EH (cell line): ENCODE data around the gene FAM81A.
"Not testable (repeated sequence)": the region's sequence is repeated elsewhere in the genome, so short reads cannot be mapped to it uniquely, and the experiment has no call there.

ENCODE experiments used
- DNase-seq: peaks from one replicate; pipeline ENCODE4 v3.0.0-alpha.2; 2015; ENCODE audit warnings: low read depth

FAM81A gene

GRCh38 chr15:59437817-59438624, at the start of gene FAM81A:
Gene FAM81A (plus strand): TSS chr15:59438186. CDS start chr15:59458627, 20,441 bp downstream.
- peak; percentile 84 for DNase-seq

DNA sequence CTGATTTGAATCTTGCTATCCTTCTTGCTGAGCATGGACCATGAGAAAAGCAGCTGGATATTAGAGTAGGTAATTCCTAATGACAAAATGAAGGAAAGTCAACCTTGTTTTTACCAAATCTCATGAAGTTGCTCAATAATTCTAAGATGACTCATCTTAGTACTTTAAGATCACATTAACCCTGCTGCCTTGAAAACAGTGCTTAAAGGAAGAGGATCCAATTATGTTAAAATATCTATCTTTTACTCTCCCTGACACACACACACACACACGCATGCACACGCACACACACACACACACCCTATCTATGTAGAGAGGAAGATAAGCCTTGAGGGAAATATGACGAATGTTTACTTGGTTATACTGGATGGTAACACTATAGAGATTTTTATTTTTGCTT, 49.3 kb upstream of the FAM81A start:
- DNase-seq, result peak; percentile 52

- no peak for DNase-seq
Observed at GRCh38 chr15:59392299-59392698, 45.7 kb upstream of the FAM81A start.

GRCh38 chr15:59394166-59394661, 43.8 kb upstream of the FAM81A start:
- DNase-seq, result no peak

- no peak for DNase-seq
Observed at GRCh38 chr15:59396211-59396610, 41.8 kb upstream of the FAM81A start.

- DNase-seq, result no peak
Observed at GRCh38 chr15:59396679-59397078, 41.3 kb upstream of the FAM81A start.

DNA sequence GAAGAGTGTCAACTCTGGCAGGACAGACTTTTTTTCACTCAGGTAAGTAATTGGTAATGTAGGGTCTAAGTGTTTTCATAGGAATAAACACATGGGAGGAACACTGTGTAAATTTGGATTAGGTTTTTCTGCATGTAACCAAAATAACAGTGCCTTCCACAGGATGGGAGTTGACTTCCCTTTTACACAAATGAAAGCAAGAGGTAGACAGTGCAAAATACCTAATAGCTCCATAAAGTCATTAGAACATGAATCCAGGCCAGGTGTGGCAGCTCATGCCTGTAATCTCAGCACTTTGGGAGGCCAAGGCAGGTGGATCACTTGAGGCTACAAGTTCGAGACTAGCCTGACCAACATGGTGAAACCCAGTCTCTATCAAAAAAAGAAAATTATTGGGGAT, 39.8 kb upstream of the FAM81A start:
- DNase-seq, result no peak

GRCh38 chr15:59399465-59400102, 38.4 kb upstream of the FAM81A start:
- DNase-seq, result no peak

DNA sequence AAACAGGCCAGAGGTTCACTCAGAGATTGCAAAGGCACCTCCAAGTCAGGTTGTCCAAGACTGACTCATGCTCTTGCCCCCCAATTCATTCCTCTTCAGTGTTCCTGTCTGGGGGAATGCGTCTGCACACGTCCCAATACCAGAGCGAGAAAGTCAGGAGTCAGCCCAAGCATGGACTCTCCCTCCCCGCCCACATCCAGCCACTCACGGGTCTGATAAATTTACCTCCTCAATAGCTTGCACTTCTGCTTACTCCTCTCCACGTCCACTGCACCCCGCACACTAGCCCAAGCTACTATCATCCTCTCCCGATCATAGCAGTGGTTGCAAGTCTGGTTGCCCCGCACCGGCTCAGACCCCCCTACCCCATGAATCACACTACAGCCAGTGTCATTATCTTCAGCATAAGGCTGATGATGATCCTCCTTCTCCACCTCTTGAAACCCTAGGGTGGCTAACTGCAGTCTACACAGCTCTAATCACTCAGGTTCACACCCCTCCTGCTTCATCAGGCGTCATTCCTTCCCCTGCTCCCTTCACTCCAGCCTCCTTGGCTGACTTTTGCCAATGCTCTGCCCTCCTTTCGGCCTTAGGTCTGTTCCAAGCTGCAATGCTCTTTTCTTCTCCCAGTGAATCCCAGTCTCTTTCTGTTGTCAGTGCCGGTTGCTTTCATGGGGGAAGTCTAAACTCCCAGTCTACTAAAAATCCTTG, 37.7 kb upstream of the FAM81A start:
- DNase-seq, result no peak

DNA sequence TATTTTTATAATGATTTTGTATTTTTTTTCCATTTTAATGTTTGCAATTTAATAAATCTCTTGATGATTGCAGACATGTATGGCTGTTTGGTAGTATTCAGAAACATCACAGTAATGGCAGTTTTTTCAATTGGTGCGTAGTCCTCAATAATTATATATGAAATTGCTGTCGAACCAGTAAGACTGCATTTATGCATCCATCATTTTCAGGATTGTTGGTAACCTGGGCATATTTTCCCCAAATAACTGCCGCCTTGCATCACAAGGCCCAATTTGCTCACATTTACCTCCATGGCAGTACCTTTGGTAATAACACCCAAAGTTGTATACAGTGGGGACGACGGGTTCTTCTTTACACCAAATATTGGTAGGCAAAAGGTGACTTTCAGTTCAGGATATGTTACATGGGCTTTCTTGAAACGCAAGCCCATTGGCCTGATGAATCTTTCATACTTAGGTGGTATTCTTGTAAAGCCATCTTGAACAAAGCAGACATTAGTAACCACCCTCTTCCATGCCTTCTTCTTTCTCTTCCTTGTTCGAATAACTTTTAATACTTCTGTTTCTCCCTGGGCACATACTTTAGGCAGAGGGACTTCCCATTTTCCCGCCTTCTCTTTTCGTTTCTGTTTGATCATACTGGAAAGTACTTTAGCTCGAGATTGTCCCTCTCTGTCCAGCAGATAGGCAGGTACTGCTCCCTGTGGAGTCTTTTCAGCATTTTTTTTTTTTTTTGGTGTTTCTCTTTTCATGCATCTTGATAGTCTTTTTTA, 36.7 kb upstream of the FAM81A start:
- DNase-seq, result not testable (repeated sequence)

DNA sequence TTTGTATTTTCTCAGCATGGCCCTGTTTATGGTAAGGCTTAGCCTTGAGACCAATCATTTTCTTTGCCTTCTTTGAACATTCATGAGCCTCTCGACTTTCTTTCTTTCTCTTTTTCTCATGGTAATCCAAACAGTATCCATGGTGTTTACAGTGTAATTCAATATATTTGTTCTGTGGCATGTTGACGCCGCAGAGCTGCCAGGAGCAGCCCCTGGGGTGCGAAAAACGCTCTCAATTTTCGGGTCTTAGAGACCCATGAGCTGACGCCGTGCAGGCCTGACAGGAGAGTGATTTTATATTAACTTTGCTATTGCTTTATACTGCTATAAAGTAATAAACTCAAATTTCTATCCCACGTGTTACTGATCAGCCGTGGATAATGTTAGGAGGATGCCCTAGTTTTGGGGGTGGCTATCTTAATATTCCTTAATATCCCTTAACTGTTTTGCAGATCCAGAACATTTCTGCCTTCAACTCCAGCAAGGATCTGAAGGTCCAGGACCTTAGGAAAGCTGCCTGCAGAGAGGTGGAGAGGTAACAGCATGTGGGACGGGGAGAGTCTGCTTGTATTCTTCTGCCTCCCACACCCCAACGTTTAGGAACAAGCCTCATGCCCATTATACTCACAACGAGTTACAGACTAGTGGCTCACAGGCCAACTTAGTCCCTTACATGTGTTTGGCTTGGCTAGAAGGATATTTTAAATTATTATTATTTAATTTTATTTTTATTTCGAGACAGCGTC, 36.0 kb upstream of the FAM81A start:
- no peak for DNase-seq

DNA sequence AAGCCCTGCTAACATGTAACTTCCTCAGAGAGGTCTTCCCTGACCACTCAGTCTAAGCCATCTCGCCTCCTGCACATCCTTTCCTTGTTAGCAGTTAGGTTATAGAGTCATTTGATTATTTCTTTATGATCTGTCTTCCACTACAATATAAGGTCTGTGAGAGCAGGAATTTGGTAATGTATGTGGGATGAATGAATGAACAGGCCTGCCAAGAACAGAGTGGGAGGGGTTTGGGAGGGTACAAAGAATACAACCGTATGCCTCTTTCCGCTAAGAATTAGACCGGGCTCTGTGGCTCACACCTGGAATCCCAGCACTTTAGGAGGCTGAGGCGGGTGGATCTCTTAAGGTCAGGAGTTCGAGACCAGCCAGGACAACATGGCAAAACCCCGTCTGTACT, 32.9 kb upstream of the FAM81A start:
- no peak for DNase-seq

- no peak for DNase-seq
Observed at GRCh38 chr15:59406446-59406845, 31.5 kb upstream of the FAM81A start.

- DNase-seq, result no peak
Observed at GRCh38 chr15:59407946-59408345, 30.0 kb upstream of the FAM81A start.

GRCh38 chr15:59410391-59410896, 27.5 kb upstream of the FAM81A start:
- DNase-seq, result peak; percentile 7

GRCh38 chr15:59413577-59413976, 24.4 kb upstream of the FAM81A start:
- DNase-seq, result no peak

GRCh38 chr15:59416816-59417215, 21.2 kb upstream of the FAM81A start:
- no peak for DNase-seq

DNA sequence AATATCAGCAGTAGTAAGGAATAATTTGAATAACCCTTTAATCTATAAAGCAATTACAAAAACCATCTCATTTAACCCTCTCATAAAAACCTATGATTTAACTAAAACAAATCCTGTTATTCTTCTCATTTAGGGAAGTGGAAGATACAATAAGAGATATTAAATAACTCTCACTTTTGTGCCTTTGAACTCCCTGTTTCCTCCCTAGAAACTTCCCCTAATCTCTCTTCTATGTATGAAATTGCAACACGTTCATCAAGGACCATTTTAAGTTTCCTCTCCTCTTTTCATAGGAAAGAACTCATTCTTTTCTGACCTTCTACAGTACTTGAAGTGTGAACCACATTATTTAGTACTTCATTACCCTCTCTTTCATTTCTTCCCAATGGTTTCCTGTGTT, 18.8 kb upstream of the FAM81A start:
- DNase-seq, result no peak

DNA sequence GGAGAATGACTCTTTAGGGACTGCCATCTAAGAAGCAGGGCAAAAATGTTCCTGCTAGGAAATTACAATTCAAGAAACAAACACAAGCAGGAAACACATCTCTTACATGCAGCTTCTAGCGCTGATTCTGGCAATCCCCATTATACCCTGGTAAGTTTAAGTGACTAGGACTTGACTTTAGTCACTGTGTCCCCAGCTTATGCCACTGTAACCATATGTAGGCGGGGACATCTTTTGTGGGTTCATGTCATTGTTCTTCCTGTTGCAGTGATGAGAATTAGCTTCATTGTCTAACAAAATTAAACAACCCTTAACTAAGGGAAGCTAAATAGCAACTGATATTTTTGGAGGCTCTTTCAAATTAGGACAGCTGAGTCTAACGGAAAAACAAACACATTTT, 17.9 kb upstream of the FAM81A start:
- DNase-seq, result no peak

DNA sequence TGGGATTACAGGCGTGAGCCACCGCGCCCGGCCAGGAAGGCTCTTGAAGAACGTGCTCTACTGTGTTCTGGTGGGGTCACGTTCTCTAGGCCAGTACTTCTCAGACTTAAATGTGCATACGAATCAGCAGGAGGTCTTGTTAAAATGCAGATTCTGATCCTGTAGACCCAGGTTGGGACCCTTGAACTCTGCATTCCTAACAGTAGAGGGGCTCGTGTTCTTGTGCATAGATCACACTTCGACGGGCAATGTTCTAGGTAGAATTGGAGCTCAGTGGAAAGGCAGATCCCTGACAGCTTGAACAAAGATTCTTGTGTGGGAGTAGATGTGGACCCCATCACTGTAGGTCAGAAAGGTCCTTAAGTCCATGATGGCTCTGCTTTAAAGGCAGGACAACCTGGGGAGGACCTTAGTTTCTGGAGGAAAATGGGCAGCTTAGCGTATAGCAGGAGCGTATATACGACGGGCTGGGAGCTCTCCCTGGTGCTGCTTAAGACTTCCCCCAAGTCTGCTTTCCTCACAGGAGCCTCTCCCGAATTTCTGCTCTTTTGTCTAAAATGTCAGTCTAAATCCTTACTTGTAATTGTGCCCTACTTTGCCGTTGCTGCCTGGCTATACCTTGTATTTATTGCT, 16.9 kb upstream of the FAM81A start:
- peak; percentile 53 for DNase-seq

- no peak for DNase-seq
Observed at GRCh38 chr15:59424616-59425015, 13.4 kb upstream of the FAM81A start.
